ENCODE data around the gene EEF2KMT. TPM values are rescaled to one million over a fixed set of nuclear protein-coding genes. Genes with fewer than 3 reads are reported as not detected.
A peak's percentile ranks its signal among the peaks of the same experiment; 100 is the strongest.

Gene EEF2KMT
- total and polyA plus RNA-seq, 2 of the 13 experiments (the other 11 are each of a cell fraction or from before 2014, with no cell fraction given), result 10.7 to 26.9 TPM

GRCh38 chr16:5143761-5144620, 46.4 kb upstream of the EEF2KMT start (continued):
- no peak for TF ChIP-seq ZNF709 (CRISPR knock-in tag; IDR thresholded peaks at IDR 0.05)
- TF ChIP-seq AHR (CRISPR knock-in tag; IDR thresholded peaks at IDR 0.05), result no peak
- TF ChIP-seq ZNF17 (CRISPR knock-in tag; IDR thresholded peaks at IDR 0.05), result no peak
- no peak for TF ChIP-seq ZNF577 (CRISPR knock-in tag; IDR thresholded peaks at IDR 0.05; ENCODE audit: borderline replicate concordance, low read depth)
- peak; percentile 100 for TF ChIP-seq PHF21A (CRISPR knock-in tag; IDR thresholded peaks at IDR 0.05)
- no peak for TF ChIP-seq ZNF557 (CRISPR knock-in tag; IDR thresholded peaks at IDR 0.05)
- TF ChIP-seq TOE1 (CRISPR knock-in tag; IDR thresholded peaks at IDR 0.05), result no peak
- no peak for TF ChIP-seq NFE2L2 (IDR thresholded peaks at IDR 0.05; ENCODE audit: low read length)
- no peak for TF ChIP-seq ATRX (CRISPR knock-in tag; IDR thresholded peaks at IDR 0.05; ENCODE audit: borderline replicate concordance)
- 0 out of 2 replicates have a peak, but pooled peaks have one; percentile 56 for TF ChIP-seq BRF2 (CRISPR knock-in tag; IDR thresholded peaks at IDR 0.05)
- TF ChIP-seq CREB3 (CRISPR knock-in tag; IDR thresholded peaks at IDR 0.05), result no peak
- TF ChIP-seq RCOR2 (CRISPR knock-in tag; IDR thresholded peaks at IDR 0.05), result peak; percentile 97
- peak; percentile 90 for TF ChIP-seq NCOA2 (CRISPR knock-in tag; IDR thresholded peaks at IDR 0.05)
- no peak for TF ChIP-seq ZNF775 (CRISPR knock-in tag; IDR thresholded peaks at IDR 0.05; ENCODE audit: borderline replicate concordance)
- peak; percentile 87 for TF ChIP-seq SMARCC2 (IDR thresholded peaks at IDR 0.05)
- TF ChIP-seq HMG20B (CRISPR knock-in tag; conservative IDR thresholded peaks at IDR 0.05), result peak; percentile 100
- 0 out of 2 replicates have a peak, but pooled peaks have one; percentile 17 for TF ChIP-seq UBTF (CRISPR knock-in tag; IDR thresholded peaks at IDR 0.05)
- TF ChIP-seq PREB (CRISPR knock-in tag; IDR thresholded peaks at IDR 0.05), result no peak
- no peak for TF ChIP-seq GABPA (IDR thresholded peaks at IDR 0.05; ENCODE audit: low read depth, low read length)
- 0 out of 2 replicates have a peak, but pooled peaks have one; percentile 45 for TF ChIP-seq GABPA (CRISPR knock-in tag; IDR thresholded peaks at IDR 0.05; ENCODE audit: low read depth)
- TF ChIP-seq PRPF4 (IDR thresholded peaks at IDR 0.05; ENCODE audit: low read depth, low read length, poor library complexity, severe bottlenecking), result no peak
- TF ChIP-seq ZNF503 (CRISPR knock-in tag; IDR thresholded peaks at IDR 0.05), result peak; percentile 92
- no peak for TF ChIP-seq CCDC6 (CRISPR knock-in tag; IDR thresholded peaks at IDR 0.05)
- TF ChIP-seq NFYC (CRISPR knock-in tag; IDR thresholded peaks at IDR 0.05), result no peak
